Epithelial cell of esophagus (primary cell): ENCODE data around the gene BIRC6.
A peak's percentile ranks its signal among the peaks of the same experiment; 100 is the strongest.
"Not testable (repeated sequence)": the region's sequence is repeated elsewhere in the genome, so short reads cannot be mapped to it uniquely, and the experiment has no call there.

Experiments used
- DNase-seq: peaks from one replicate; pipeline ENCODE4 v3.0.0; 2010; ENCODE audit warnings: low read depth
- H3K4me3 ChIP-seq: 2 replicates; pipeline ENCODE4 v1.5.1; 2011; ENCODE audit warnings: mild to moderate bottlenecking, low read length, control low read depth
- CTCF ChIP-seq: IDR thresholded peaks from 2 replicates; pipeline ENCODE4 v1.5.1; 2011; ENCODE audit warnings: low read depth, mild to moderate bottlenecking, low read length, control low read depth, inconsistent platforms; ENCODE audit not compliant: insufficient read depth; ENCODE audit errors: missing control alignments

BIRC6 gene

GRCh38 chr2:32624812-32625211 is 268.0 kb downstream of the BIRC6 start:
- H3K4me3 ChIP-seq = no peak overlapping the region
- no peak for DNase-seq
- no peak for TF ChIP-seq CTCF

GRCh38 chr2:32626639-32627221 is 269.9 kb downstream of the BIRC6 start:
- no peak for TF ChIP-seq CTCF
- no peak overlapping the region for H3K4me3 ChIP-seq
- DNase-seq = no peak

- TF ChIP-seq CTCF = peak; percentile 43
- H3K4me3 ChIP-seq = peak overlapping the region; percentile 93
- peak; percentile 57 for DNase-seq
Measured at GRCh38 chr2:32627441-32627813, 270.6 kb downstream of the BIRC6 start.

GRCh38 chr2:32627814-32628579 is 271.2 kb downstream of the BIRC6 start, which contains the start of gene TTC27:
Gene TTC27 (plus strand): TSS chr2:32628050. CDS start chr2:32628293, 243 bp downstream.
- no peak for TF ChIP-seq CTCF
- peak; percentile 98 for DNase-seq
- peak within 1 kb of the TSS; percentile 93 for H3K4me3 ChIP-seq

- H3K4me3 ChIP-seq = no peak overlapping the region
- DNase-seq = peak; percentile 53
- no peak for TF ChIP-seq CTCF
Measured at GRCh38 chr2:32632089-32632488, 275.3 kb downstream of the BIRC6 start.

GRCh38 chr2:32633040-32633439 is 276.2 kb downstream of the BIRC6 start:
- TF ChIP-seq CTCF = no peak
- no peak for DNase-seq
- no peak overlapping the region for H3K4me3 ChIP-seq

GRCh38 chr2:32638548-32638947 is 281.7 kb downstream of the BIRC6 start:
- DNase-seq, H3K4me3 ChIP-seq: not testable (repeated sequence)
